ENCODE data around the gene GNB4. TPM values are rescaled to one million over a fixed set of nuclear protein-coding genes. Genes with fewer than 3 reads are reported as not detected.

Gene GNB4
- total RNA-seq, 1 experiment from 2014 or later = 5.1 TPM

GRCh38 chr3:179432451-179432850, 18.8 kb downstream of the GNB4 start:
- Mint-ChIP-seq H3K4me3 (ENCODE audit: unreplicated experiment) (no peak overlapping the region), H3K4me1 (ENCODE audit: low read depth, unreplicated experiment) (no peaks in the 10 kb centered on the region), H3K9me3 (ENCODE audit: unreplicated experiment) (no peaks in the 10 kb centered on the region), H3K36me3 (ENCODE audit: insufficient read depth, unreplicated experiment) (no peaks in the 10 kb centered on the region), H3K27me3 (ENCODE audit: insufficient read depth, unreplicated experiment) (peaks cover 3% of the 10 kb centered on the region), H3K27ac (ENCODE audit: unreplicated experiment) (no peak overlapping the region)
- CTCF ChIA-PET = no interaction called here
- POLR2A ChIA-PET = no interaction called here
- BruUV-seq (replicated peaks) = no TSS peak
- H3K9me3 ChIP-seq = no peaks in the 10 kb centered on the region
- intact Hi-C loops (cut with micrococcal nuclease; ENCODE audit: unreplicated experiment) = no loop called here
- no peaks in the 10 kb centered on the region for H3K36me3 ChIP-seq (ENCODE audit: control insufficient read depth, insufficient read depth, low read length)
- no peak for DNase-seq
- H3K27me3 ChIP-seq (replicated peaks; ENCODE audit: control insufficient read depth, insufficient read depth, low read length) = no peaks in the 10 kb centered on the region
- H3K4me3 ChIP-seq (ENCODE audit: low read depth, low read length) = no peak overlapping the region
- TF ChIP-seq CTCF (IDR thresholded peaks at IDR 0.05; ENCODE audit: insufficient read depth in 1 of 2, low read depth in 1 of 2, low read length in 1 of 2, severe bottlenecking in 1 of 2, unreplicated experiment in 1 of 2) = no peak
- no peaks in the 10 kb centered on the region for H3K4me1 ChIP-seq

- no peaks in the 10 kb centered on the region for H3K36me3 ChIP-seq (ENCODE audit: control insufficient read depth, insufficient read depth, low read length)
- no peaks in the 10 kb centered on the region for H3K4me1 ChIP-seq
- CTCF ChIA-PET = no interaction called here
- no peaks in the 10 kb centered on the region for H3K27me3 ChIP-seq (replicated peaks; ENCODE audit: control insufficient read depth, insufficient read depth, low read length)
- POLR2A ChIA-PET = no interaction called here
- Mint-ChIP-seq H3K4me1 (ENCODE audit: low read depth, unreplicated experiment) (no peaks in the 10 kb centered on the region), H3K27ac (ENCODE audit: unreplicated experiment) (no peak overlapping the region), H3K27me3 (ENCODE audit: insufficient read depth, unreplicated experiment) (peaks cover 3% of the 10 kb centered on the region), H3K4me3 (ENCODE audit: unreplicated experiment) (no peak overlapping the region), H3K36me3 (ENCODE audit: insufficient read depth, unreplicated experiment) (no peaks in the 10 kb centered on the region), H3K9me3 (ENCODE audit: unreplicated experiment) (no peaks in the 10 kb centered on the region)
- TF ChIP-seq CTCF (IDR thresholded peaks at IDR 0.05; ENCODE audit: insufficient read depth in 1 of 2, low read depth in 1 of 2, low read length in 1 of 2, severe bottlenecking in 1 of 2, unreplicated experiment in 1 of 2) = no peak
- no peaks in the 10 kb centered on the region for H3K9me3 ChIP-seq
- BruUV-seq (replicated peaks) = no TSS peak
- intact Hi-C loops (cut with micrococcal nuclease; ENCODE audit: unreplicated experiment) = no loop called here
- H3K4me3 ChIP-seq (ENCODE audit: low read depth, low read length) = no peak overlapping the region
- DNase-seq = no peak
Observed at GRCh38 chr3:179432021-179432420, 19.2 kb downstream of the GNB4 start.

GRCh38 chr3:179430277-179430870, 20.9 kb downstream of the GNB4 start:
- Mint-ChIP-seq H3K27ac (ENCODE audit: unreplicated experiment) (no peak overlapping the region), H3K27me3 (ENCODE audit: insufficient read depth, unreplicated experiment) (peaks cover 3% of the 10 kb centered on the region), H3K36me3 (ENCODE audit: insufficient read depth, unreplicated experiment) (no peaks in the 10 kb centered on the region), H3K4me1 (ENCODE audit: low read depth, unreplicated experiment) (no peaks in the 10 kb centered on the region), H3K4me3 (ENCODE audit: unreplicated experiment) (no peak overlapping the region), H3K9me3 (ENCODE audit: unreplicated experiment) (no peaks in the 10 kb centered on the region)
- ChIA-PET CTCF (no interaction called here), POLR2A (no interaction called here)
- Histone ChIP-seq H3K4me1 (no peaks in the 10 kb centered on the region), H3K27me3 (replicated peaks; ENCODE audit: control insufficient read depth, insufficient read depth, low read length) (no peaks in the 10 kb centered on the region), H3K36me3 (ENCODE audit: control insufficient read depth, insufficient read depth, low read length) (no peaks in the 10 kb centered on the region), H3K4me3 (ENCODE audit: low read depth, low read length) (no peak overlapping the region), H3K9me3 (no peaks in the 10 kb centered on the region)
- no peak for DNase-seq
- TF ChIP-seq CTCF (IDR thresholded peaks at IDR 0.05; ENCODE audit: insufficient read depth in 1 of 2, low read depth in 1 of 2, low read length in 1 of 2, severe bottlenecking in 1 of 2, unreplicated experiment in 1 of 2) = no peak
- BruUV-seq (replicated peaks) = no TSS peak
- intact Hi-C loops (cut with micrococcal nuclease; ENCODE audit: unreplicated experiment) = no loop called here

Measured in Caco-2 (cell line).